Hematopoietic multipotent progenitor cell treated with erythropoietin and hydrocortisone succinate and interleukin-3 and kit ligand, for 15 days (in vitro differentiated cells): Measurements from ENCODE around the gene CREB1.
"Not testable (repeated sequence)": the region's sequence is repeated elsewhere in the genome, so short reads cannot be mapped to it uniquely, and the experiment has no call there.

Source experiments
- DNase-seq: peaks from one replicate; pipeline ENCODE4 v3.0.0-alpha.2; 2015; ENCODE audit warnings: low spot score

The CREB1 gene

GRCh38 chr2:207529330-207530159 lies at the start of gene CREB1:
TSS of gene CREB1 (plus strand) at chr2:207529962. CDS start at chr2:207555636, 25,674 bp downstream.
- peak; percentile 96 for DNase-seq

- DNase-seq: no peak
Measured at GRCh38 chr2:207480521-207481040, 49.2 kb upstream of the CREB1 start.

GRCh38 chr2:207481924-207482323 lies 47.8 kb upstream of the CREB1 start:
- no peak for DNase-seq

GRCh38 chr2:207482630-207483029 lies 47.1 kb upstream of the CREB1 start:
- DNase-seq: no peak

- DNase-seq: no peak
Measured at GRCh38 chr2:207483066-207483465, 46.7 kb upstream of the CREB1 start.

GRCh38 chr2:207483477-207483876 lies 46.3 kb upstream of the CREB1 start:
- DNase-seq: no peak

- no peak for DNase-seq
Measured at GRCh38 chr2:207484444-207485391, 45.0 kb upstream of the CREB1 start.

GRCh38 chr2:207487650-207488311 lies 42.0 kb upstream of the CREB1 start:
- DNase-seq: no peak

GRCh38 chr2:207489251-207489650 lies 40.5 kb upstream of the CREB1 start:
- DNase-seq: no peak

- no peak for DNase-seq
Measured at GRCh38 chr2:207490441-207490840, 39.3 kb upstream of the CREB1 start.

- DNase-seq: no peak
Measured at GRCh38 chr2:207491086-207491485, 38.7 kb upstream of the CREB1 start.

GRCh38 chr2:207491956-207492355 lies 37.8 kb upstream of the CREB1 start:
- no peak for DNase-seq

- DNase-seq: no peak
Measured at GRCh38 chr2:207492461-207492860, 37.3 kb upstream of the CREB1 start.

GRCh38 chr2:207494137-207494536 lies 35.6 kb upstream of the CREB1 start:
- DNase-seq: no peak

- not testable (repeated sequence) for DNase-seq
Measured at GRCh38 chr2:207496936-207497335, 32.8 kb upstream of the CREB1 start.

- DNase-seq: no peak
Measured at GRCh38 chr2:207497596-207497995, 32.2 kb upstream of the CREB1 start.

GRCh38 chr2:207498427-207498826 lies 31.3 kb upstream of the CREB1 start:
- no peak for DNase-seq

GRCh38 chr2:207499114-207499513 lies 30.6 kb upstream of the CREB1 start:
- no peak for DNase-seq

GRCh38 chr2:207501802-207502576 lies 27.8 kb upstream of the CREB1 start:
- no peak for DNase-seq

- peak; percentile 25 for DNase-seq
Measured at GRCh38 chr2:207502577-207503198, 27.1 kb upstream of the CREB1 start.

- peak; percentile 66 for DNase-seq
Measured at GRCh38 chr2:207503234-207503633, 26.5 kb upstream of the CREB1 start.
